ENCODE data around the gene PRDM12.

The PRDM12 gene

GRCh38 chr9:130732136-130732535, 67.7 kb downstream of the PRDM12 start:
- peak; percentile 14 for DNase-seq

All from fibroblast of skin of right quadriceps (primary cell).